ENCODE measurements around the gene NXF2B. TPM values are rescaled to one million over a fixed set of nuclear protein-coding genes. Genes with fewer than 3 reads are reported as not detected.
"Not testable (repeated sequence)": the region's sequence is repeated elsewhere in the genome, so short reads cannot be mapped to it uniquely, and the experiment has no call there.

NXF2B gene, protein sequence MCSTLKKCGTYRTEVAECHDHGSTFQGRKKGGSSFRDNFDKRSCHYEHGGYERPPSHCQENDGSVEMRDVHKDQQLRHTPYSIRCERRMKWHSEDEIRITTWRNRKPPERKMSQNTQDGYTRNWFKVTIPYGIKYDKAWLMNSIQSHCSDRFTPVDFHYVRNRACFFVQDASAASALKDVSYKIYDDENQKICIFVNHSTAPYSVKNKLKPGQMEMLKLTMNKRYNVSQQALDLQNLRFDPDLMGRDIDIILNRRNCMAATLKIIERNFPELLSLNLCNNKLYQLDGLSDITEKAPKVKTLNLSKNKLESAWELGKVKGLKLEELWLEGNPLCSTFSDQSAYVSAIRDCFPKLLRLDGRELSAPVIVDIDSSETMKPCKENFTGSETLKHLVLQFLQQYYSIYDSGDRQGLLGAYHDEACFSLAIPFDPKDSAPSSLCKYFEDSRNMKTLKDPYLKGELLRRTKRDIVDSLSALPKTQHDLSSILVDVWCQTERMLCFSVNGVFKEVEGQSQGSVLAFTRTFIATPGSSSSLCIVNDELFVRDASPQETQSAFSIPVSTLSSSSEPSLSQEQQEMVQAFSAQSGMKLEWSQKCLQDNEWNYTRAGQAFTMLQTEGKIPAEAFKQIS
- total RNA-seq (under 1 TPM in 1 of 2 donors, not detected in 1; 0.43 TPM), polyA plus RNA-seq (under 1 TPM; 0.11 to 0.18 TPM)
- long read RNA-seq, donor 1, result 0 reads
- long read RNA-seq, donor 2, result 0 reads
- long read RNA-seq, donor 3, result 0 reads
- long read RNA-seq, donor 4, result 0 reads
- long read RNA-seq, donor 5, result 0 reads

DNA sequence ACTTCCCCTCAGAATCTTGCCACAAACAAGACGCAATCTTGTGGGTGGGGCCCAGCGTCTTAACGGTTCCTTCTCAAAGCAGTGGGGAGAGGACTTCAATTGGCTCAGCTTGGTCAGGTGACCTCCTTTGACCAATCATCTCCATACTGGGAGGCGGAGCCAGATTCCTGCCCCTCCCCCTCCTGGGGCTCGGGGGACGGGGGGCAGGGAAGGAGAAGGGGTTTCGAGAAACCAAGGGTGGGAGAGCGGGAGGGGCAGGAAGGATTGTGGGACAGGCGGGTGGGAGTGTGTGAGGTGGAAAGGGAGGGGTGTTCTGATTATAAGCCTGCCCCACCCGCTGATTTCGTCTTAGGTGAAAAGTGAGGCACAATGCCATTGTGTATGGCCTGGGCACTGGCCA is at the start of gene NXF2B:
Gene NXF2B, minus strand, starts transcription at position 101 of the 400 bp plus-strand sequence. CDS start 59,972 bp downstream, outside the sequence.
- ATAC-seq (ENCODE audit: insufficient read depth, low FRiP score); H3K27me3 ChIP-seq (ENCODE audit: control insufficient read depth in 3 of 3, insufficient read depth in 3 of 3, low read length in 2 of 3); H3K27ac ChIP-seq (ENCODE audit: low read depth in 1 of 2, low read length in 1 of 2); DNase-seq; H3K9me3 ChIP-seq (ENCODE audit: control insufficient read depth in 4 of 4, insufficient read depth in 3 of 4, low read length in 3 of 4); H3K9ac ChIP-seq (ENCODE audit: insufficient read depth in 1 of 2, low read length in 2 of 2); H3K36me3 ChIP-seq (ENCODE audit: control insufficient read depth in 4 of 4, insufficient read depth in 4 of 4, low read length in 4 of 4); H3K4me3 ChIP-seq; H3K4me1 ChIP-seq (ENCODE audit: control insufficient read depth in 5 of 5, insufficient read depth in 5 of 5, low read length in 5 of 5): not testable (repeated sequence)
- WGBS, 2 donors, result no CpG with 5 or more reads among the region's 11 CpGs

DNA sequence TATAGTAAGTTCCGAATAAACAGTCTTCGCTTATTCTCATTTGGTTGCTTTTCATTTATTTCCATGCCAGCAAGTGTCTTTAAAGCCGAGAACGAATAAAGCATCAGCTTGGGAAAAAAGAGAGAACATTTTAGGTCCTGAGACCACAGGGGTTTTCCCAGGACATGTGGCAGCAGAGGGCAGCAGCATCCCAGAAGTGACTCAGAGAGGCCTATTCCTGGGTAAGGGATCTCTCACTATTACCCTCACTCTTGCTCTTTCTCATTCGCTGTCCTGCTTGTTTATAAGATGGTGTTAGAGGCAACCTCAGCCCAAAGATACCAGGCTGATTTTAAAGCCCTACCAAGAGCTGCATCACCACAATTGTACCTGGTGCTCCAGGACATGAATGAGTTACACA is 39.0 kb upstream of the NXF2B start:
- H3K27me3 ChIP-seq (ENCODE audit: control insufficient read depth in 3 of 3, insufficient read depth in 3 of 3, low read length in 2 of 3); DNase-seq; H3K4me1 ChIP-seq (ENCODE audit: control insufficient read depth in 5 of 5, insufficient read depth in 5 of 5, low read length in 5 of 5); H3K9me3 ChIP-seq (ENCODE audit: control insufficient read depth in 4 of 4, insufficient read depth in 3 of 4, low read length in 3 of 4); H3K9ac ChIP-seq (ENCODE audit: insufficient read depth in 1 of 2, low read length in 2 of 2); ATAC-seq (ENCODE audit: insufficient read depth, low FRiP score); H3K27ac ChIP-seq (ENCODE audit: low read depth in 1 of 2, low read length in 1 of 2); H3K36me3 ChIP-seq (ENCODE audit: control insufficient read depth in 4 of 4, insufficient read depth in 4 of 4, low read length in 4 of 4); H3K4me3 ChIP-seq: not testable (repeated sequence)
- 48 to 50% methylated on average over 2 of the region's 5 CpGs for WGBS, 2 donors

DNA sequence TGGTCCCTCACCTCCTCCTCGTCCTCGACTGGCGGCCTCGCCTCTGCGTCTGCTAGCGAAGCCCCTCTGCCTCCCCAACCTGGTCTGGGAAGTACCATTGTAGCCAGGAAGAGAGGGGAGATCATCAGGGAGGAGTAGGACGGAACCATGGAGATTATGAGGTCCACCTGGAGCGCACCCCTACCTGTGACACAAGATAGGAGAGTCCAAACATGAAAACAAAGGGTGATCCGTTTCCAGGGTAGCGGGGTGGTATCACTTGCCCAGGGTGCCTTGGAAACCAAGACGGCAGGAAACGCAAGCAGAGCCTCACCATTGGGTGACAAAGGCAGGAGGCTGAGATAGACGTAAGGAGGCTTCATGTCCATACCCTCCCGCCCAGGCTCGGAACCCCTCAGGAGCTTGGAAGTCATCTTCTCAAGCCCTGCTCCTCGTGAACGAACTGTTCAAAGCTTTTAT is 32.0 kb upstream of the NXF2B start, which contains the start of gene TCP11X2:
Gene TCP11X2, minus strand, starts transcription at position 51 of the 459 bp plus-strand sequence.
- WGBS, 2 donors, result 55 to 69% methylated on average over 5 to 7 of the region's 17 CpGs
- H3K36me3 ChIP-seq (ENCODE audit: control insufficient read depth in 4 of 4, insufficient read depth in 4 of 4, low read length in 4 of 4); H3K9ac ChIP-seq (ENCODE audit: insufficient read depth in 1 of 2, low read length in 2 of 2); H3K4me3 ChIP-seq; ATAC-seq (ENCODE audit: insufficient read depth, low FRiP score); H3K4me1 ChIP-seq (ENCODE audit: control insufficient read depth in 5 of 5, insufficient read depth in 5 of 5, low read length in 5 of 5); H3K9me3 ChIP-seq (ENCODE audit: control insufficient read depth in 4 of 4, insufficient read depth in 3 of 4, low read length in 3 of 4); DNase-seq; H3K27me3 ChIP-seq (ENCODE audit: control insufficient read depth in 3 of 3, insufficient read depth in 3 of 3, low read length in 2 of 3); H3K27ac ChIP-seq (ENCODE audit: low read depth in 1 of 2, low read length in 1 of 2): not testable (repeated sequence)

DNA sequence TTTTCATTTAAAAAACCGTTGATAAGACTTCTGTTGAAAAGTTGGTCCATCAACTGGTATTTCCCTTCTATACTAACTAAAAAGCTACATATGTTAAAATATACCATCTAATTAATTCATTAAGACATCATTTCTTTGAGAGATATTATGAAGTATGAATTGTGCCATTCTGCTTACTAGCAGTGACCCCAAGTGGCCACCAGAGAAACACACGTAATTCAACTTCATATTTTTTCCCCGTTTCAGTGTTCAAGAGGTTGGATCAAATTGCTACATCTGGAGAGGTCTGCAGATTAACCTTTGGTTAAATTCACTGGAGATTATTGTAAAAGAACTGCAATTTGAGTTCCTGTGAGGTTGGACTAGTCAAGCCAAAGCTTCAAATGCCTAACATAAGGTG is 30.4 kb upstream of the NXF2B start:
- not testable (repeated sequence) for ATAC-seq (ENCODE audit: insufficient read depth, low FRiP score); H3K9ac ChIP-seq (ENCODE audit: insufficient read depth in 1 of 2, low read length in 2 of 2); H3K4me3 ChIP-seq; H3K4me1 ChIP-seq (ENCODE audit: control insufficient read depth in 5 of 5, insufficient read depth in 5 of 5, low read length in 5 of 5); H3K27me3 ChIP-seq (ENCODE audit: control insufficient read depth in 3 of 3, insufficient read depth in 3 of 3, low read length in 2 of 3); H3K27ac ChIP-seq (ENCODE audit: low read depth in 1 of 2, low read length in 1 of 2); DNase-seq; H3K36me3 ChIP-seq (ENCODE audit: control insufficient read depth in 4 of 4, insufficient read depth in 4 of 4, low read length in 4 of 4); H3K9me3 ChIP-seq (ENCODE audit: control insufficient read depth in 4 of 4, insufficient read depth in 3 of 4, low read length in 3 of 4)
- WGBS, 2 donors, result no CpG with 5 or more reads among the region's 3 CpGs

DNA sequence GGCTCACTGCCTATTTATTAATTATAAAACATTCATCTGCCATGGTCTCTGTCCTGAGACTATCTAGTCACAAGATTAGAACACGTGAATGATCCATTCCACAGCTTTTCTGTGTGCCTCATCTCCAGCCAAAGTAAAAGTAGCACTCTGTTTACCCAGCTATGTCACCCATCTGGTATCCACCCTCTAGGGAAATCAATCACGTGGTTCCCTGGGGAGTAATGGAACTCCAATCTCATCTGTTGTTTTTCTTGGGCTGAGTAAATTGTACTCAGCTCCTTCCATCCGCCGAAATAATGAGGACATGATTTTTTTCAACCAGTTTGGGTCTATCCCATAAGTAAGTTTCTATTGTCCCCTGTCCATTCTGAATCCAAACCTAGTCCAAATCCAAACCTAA is 18.8 kb upstream of the NXF2B start:
- H3K27ac ChIP-seq (ENCODE audit: low read depth in 1 of 2, low read length in 1 of 2); ATAC-seq (ENCODE audit: insufficient read depth, low FRiP score); DNase-seq; H3K4me3 ChIP-seq; H3K4me1 ChIP-seq (ENCODE audit: control insufficient read depth in 5 of 5, insufficient read depth in 5 of 5, low read length in 5 of 5); H3K9me3 ChIP-seq (ENCODE audit: control insufficient read depth in 4 of 4, insufficient read depth in 3 of 4, low read length in 3 of 4); H3K9ac ChIP-seq (ENCODE audit: insufficient read depth in 1 of 2, low read length in 2 of 2); H3K27me3 ChIP-seq (ENCODE audit: control insufficient read depth in 3 of 3, insufficient read depth in 3 of 3, low read length in 2 of 3); H3K36me3 ChIP-seq (ENCODE audit: control insufficient read depth in 4 of 4, insufficient read depth in 4 of 4, low read length in 4 of 4): not testable (repeated sequence)
- no CpG with 5 or more reads among the region's 4 CpGs for WGBS, 2 donors

DNA sequence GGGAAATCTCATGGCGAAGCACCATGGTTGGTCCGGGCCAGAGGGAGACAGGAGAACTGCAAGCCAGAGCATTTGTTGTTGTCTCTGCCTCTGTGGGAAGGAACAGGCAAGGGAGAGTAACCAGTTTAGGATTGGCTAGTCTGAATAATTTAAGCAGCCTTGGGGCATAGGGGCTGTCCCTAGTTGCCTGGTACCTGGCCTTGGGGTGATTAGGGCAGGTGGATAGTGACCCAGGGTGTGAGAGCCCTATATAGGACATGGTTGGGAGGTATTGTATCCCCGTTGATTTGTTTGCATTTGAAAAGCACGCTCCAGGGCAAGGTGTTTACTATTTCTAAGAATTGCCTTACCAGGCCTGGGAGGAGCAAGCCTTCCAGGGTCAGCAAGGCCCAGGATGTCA is 25.3 kb downstream of the NXF2B start:
- H3K4me3 ChIP-seq; H3K9ac ChIP-seq (ENCODE audit: insufficient read depth in 1 of 2, low read length in 2 of 2); DNase-seq; ATAC-seq (ENCODE audit: insufficient read depth, low FRiP score); H3K36me3 ChIP-seq (ENCODE audit: control insufficient read depth in 4 of 4, insufficient read depth in 4 of 4, low read length in 4 of 4); H3K9me3 ChIP-seq (ENCODE audit: control insufficient read depth in 4 of 4, insufficient read depth in 3 of 4, low read length in 3 of 4); H3K27me3 ChIP-seq (ENCODE audit: control insufficient read depth in 3 of 3, insufficient read depth in 3 of 3, low read length in 2 of 3); H3K27ac ChIP-seq (ENCODE audit: low read depth in 1 of 2, low read length in 1 of 2); H3K4me1 ChIP-seq (ENCODE audit: control insufficient read depth in 5 of 5, insufficient read depth in 5 of 5, low read length in 5 of 5): not testable (repeated sequence)
- no CpG with 5 or more reads among the region's 4 CpGs for WGBS, 2 donors
